ENCODE data around the gene PCCA. TPM values are rescaled to one million over a fixed set of nuclear protein-coding genes. Genes with fewer than 3 reads are reported as not detected.

PCCA gene
- total RNA-seq, 1 experiment from 2014 or later, result 16.1 TPM

GRCh38 chr13:100483841-100484381 is 395.0 kb downstream of the PCCA start:
- Histone ChIP-seq H4K20me1 (ENCODE audit: insufficient read depth) (no peaks in the 10 kb centered on the region), H3K4me3 (no peak overlapping the region), H3F3A (ENCODE audit: insufficient read depth, low read depth) (no peaks in the 10 kb centered on the region), H3K79me2 (ENCODE audit: low read depth) (no peaks in the 10 kb centered on the region), H3K36me3 (ENCODE audit: low read depth) (no peaks in the 10 kb centered on the region), H3K27me3 (ENCODE audit: insufficient read depth, low read depth) (no peaks in the 10 kb centered on the region), H2AFZ (no peak overlapping the region), H3K4me1 (replicated peaks; ENCODE audit: insufficient read depth) (no peaks in the 10 kb centered on the region), H3K27ac (no peak overlapping the region), H3K9me3 (ENCODE audit: insufficient read depth, low read depth) (no peaks in the 10 kb centered on the region), H3K9me2 (ENCODE audit: insufficient read depth) (no peaks in the 10 kb centered on the region), H3K4me2 (no peak overlapping the region)
- intact Hi-C loops (cut with micrococcal nuclease; ENCODE audit: unreplicated experiment), result loop anchor here (2.0 kb wide), 1 partner anchor 73 kb away; no protein-coding TSS in a partner anchor
- TF ChIP-seq EZH2 (IDR thresholded peaks at IDR 0.05; ENCODE audit: low read depth), result no peak
- no peak for TF ChIP-seq CTCF (conservative IDR thresholded peaks at IDR 0.05)
- no TSS peak for BruUV-seq (replicated peaks)
- POLR2A ChIA-PET (ENCODE audit: unreplicated experiment), result interaction anchor here (0.6 kb wide), 1 partner anchor 10 kb away, joined by 4 read pairs; no protein-coding TSS in a partner anchor
- CTCF ChIA-PET, result no interaction called here
- DNase-seq, result no peak

GRCh38 chr13:100484702-100485101 is 395.8 kb downstream of the PCCA start:
- no peak for TF ChIP-seq EZH2 (IDR thresholded peaks at IDR 0.05; ENCODE audit: low read depth)
- TF ChIP-seq CTCF (conservative IDR thresholded peaks at IDR 0.05), result no peak
- Histone ChIP-seq H3K9me2 (ENCODE audit: insufficient read depth) (no peaks in the 10 kb centered on the region), H3K79me2 (ENCODE audit: low read depth) (no peaks in the 10 kb centered on the region), H3K4me3 (no peak overlapping the region), H3F3A (ENCODE audit: insufficient read depth, low read depth) (no peaks in the 10 kb centered on the region), H3K27ac (no peak overlapping the region), H3K27me3 (ENCODE audit: insufficient read depth, low read depth) (no peaks in the 10 kb centered on the region), H3K4me2 (no peak overlapping the region), H3K36me3 (ENCODE audit: low read depth) (no peaks in the 10 kb centered on the region), H3K9me3 (ENCODE audit: insufficient read depth, low read depth) (no peaks in the 10 kb centered on the region), H2AFZ (no peak overlapping the region), H4K20me1 (ENCODE audit: insufficient read depth) (no peaks in the 10 kb centered on the region), H3K4me1 (replicated peaks; ENCODE audit: insufficient read depth) (peaks cover 6% of the 10 kb centered on the region)
- CTCF ChIA-PET, result no interaction called here
- no peak for DNase-seq
- POLR2A ChIA-PET (ENCODE audit: unreplicated experiment), result interaction anchor here (0.6 kb wide), 1 partner anchor 9 kb away, joined by 4 read pairs; no protein-coding TSS in a partner anchor
- BruUV-seq (replicated peaks), result no TSS peak
- intact Hi-C loops (cut with micrococcal nuclease; ENCODE audit: unreplicated experiment), result no loop called here

- no peak for DNase-seq
- ChIA-PET CTCF (no interaction called here), POLR2A (ENCODE audit: unreplicated experiment) (no interaction called here)
- H3K27me3 ChIP-seq (ENCODE audit: insufficient read depth, low read depth), result no peaks in the 10 kb centered on the region
- H3K36me3 ChIP-seq (ENCODE audit: low read depth), result no peaks in the 10 kb centered on the region
- H3F3A ChIP-seq (ENCODE audit: insufficient read depth, low read depth), result peaks cover 3% of the 10 kb centered on the region; the same call in 1 of the 2 replicates
- H3K9me3 ChIP-seq (ENCODE audit: insufficient read depth, low read depth), result no peaks in the 10 kb centered on the region
- no TSS peak for BruUV-seq (replicated peaks)
- no peaks in the 10 kb centered on the region for H3K79me2 ChIP-seq (ENCODE audit: low read depth)
- H3K4me3 ChIP-seq, result no peak overlapping the region
- no peak overlapping the region for H3K4me2 ChIP-seq
- H3K9me2 ChIP-seq (ENCODE audit: insufficient read depth), result no peaks in the 10 kb centered on the region
- no peaks in the 10 kb centered on the region for H4K20me1 ChIP-seq (ENCODE audit: insufficient read depth)
- intact Hi-C loops (cut with micrococcal nuclease; ENCODE audit: unreplicated experiment), result no loop called here
- TF ChIP-seq EZH2 (IDR thresholded peaks at IDR 0.05; ENCODE audit: low read depth) (no peak), CTCF (conservative IDR thresholded peaks at IDR 0.05) (no peak)
- H3K4me1 ChIP-seq (replicated peaks; ENCODE audit: insufficient read depth), result peaks cover 11% of the 10 kb centered on the region
- H3K27ac ChIP-seq, result no peak overlapping the region
- no peak overlapping the region for H2AFZ ChIP-seq
These were observed 396.4 kb downstream of the PCCA start for GRCh38 chr13:100485265-100485664.

Measured in PC-9 (cell line).